HL-60 (cell line): ENCODE data around the gene ALG8.

ENCODE experiments used
- DNase-seq, 2 experiments: peaks; one replicate each; pipeline ENCODE4 v3.0.0-alpha.2; 2010 to 2020; ENCODE audit warnings: low read depth in 1 of 2, low spot score in 1 of 2
- H3K27ac ChIP-seq: fragments of 250-450 bp; sonication (Bioruptor Pico); replicated peaks from 2 replicates; pipeline ENCODE4 v1.5.1; 2020; ENCODE audit warnings: mild to moderate bottlenecking, moderate library complexity
- H3K27me3 ChIP-seq: fragments of 250-450 bp; sonication (Bioruptor Pico); 2 replicates; pipeline ENCODE4 v1.5.1; 2021; ENCODE audit warnings: mild to moderate bottlenecking, moderate library complexity; ENCODE audit not compliant: insufficient read depth, poor library complexity, severe bottlenecking
- H3K4me3 ChIP-seq: replicated peaks from 2 replicates; pipeline ENCODE4 v1.5.1; 2011; ENCODE audit warnings: mild to moderate bottlenecking, control low read depth, low read length; ENCODE audit not compliant: insufficient read depth
- GABPA ChIP-seq: IDR thresholded peaks from 2 replicates; pipeline ENCODE4 v1.6.1; 2012; ENCODE audit warnings: low read depth
- POLR2AphosphoS5 ChIP-seq: IDR thresholded peaks from 2 replicates; pipeline ENCODE4 v1.6.1; 2012; ENCODE audit warnings: low read depth
- REST ChIP-seq: IDR thresholded peaks from 2 replicates; pipeline ENCODE4 v1.6.1; 2012; ENCODE audit warnings: low read depth; ENCODE audit not compliant: insufficient replicate concordance
- SPI1 ChIP-seq: IDR thresholded peaks from 2 replicates; pipeline ENCODE4 v1.6.1; 2012; ENCODE audit warnings: low read depth, mild to moderate bottlenecking, borderline replicate concordance
- TF ChIP-seq, protein P1 (sequence below): IDR thresholded peaks from one replicate; pipeline ENCODE4 v1.5.1; 2011; ENCODE audit warnings: low read length, control low read depth, inconsistent platforms; ENCODE audit not compliant: insufficient read depth

The ALG8 gene

GRCh38 chr11:78132475-78132874 is 7.0 kb downstream of the ALG8 start:
- TF ChIP-seq REST (no peak), SPI1 (no peak), POLR2AphosphoS5 (no peak), GABPA (no peak)
- TF ChIP-seq, protein P1, sequence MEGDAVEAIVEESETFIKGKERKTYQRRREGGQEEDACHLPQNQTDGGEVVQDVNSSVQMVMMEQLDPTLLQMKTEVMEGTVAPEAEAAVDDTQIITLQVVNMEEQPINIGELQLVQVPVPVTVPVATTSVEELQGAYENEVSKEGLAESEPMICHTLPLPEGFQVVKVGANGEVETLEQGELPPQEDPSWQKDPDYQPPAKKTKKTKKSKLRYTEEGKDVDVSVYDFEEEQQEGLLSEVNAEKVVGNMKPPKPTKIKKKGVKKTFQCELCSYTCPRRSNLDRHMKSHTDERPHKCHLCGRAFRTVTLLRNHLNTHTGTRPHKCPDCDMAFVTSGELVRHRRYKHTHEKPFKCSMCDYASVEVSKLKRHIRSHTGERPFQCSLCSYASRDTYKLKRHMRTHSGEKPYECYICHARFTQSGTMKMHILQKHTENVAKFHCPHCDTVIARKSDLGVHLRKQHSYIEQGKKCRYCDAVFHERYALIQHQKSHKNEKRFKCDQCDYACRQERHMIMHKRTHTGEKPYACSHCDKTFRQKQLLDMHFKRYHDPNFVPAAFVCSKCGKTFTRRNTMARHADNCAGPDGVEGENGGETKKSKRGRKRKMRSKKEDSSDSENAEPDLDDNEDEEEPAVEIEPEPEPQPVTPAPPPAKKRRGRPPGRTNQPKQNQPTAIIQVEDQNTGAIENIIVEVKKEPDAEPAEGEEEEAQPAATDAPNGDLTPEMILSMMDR: no peak
- Histone ChIP-seq H3K4me3 (no peak overlapping the region), H3K27ac (no peak overlapping the region), H3K27me3 (no peaks in the 10 kb centered on the region)
- no peak for DNase-seq

DNA sequence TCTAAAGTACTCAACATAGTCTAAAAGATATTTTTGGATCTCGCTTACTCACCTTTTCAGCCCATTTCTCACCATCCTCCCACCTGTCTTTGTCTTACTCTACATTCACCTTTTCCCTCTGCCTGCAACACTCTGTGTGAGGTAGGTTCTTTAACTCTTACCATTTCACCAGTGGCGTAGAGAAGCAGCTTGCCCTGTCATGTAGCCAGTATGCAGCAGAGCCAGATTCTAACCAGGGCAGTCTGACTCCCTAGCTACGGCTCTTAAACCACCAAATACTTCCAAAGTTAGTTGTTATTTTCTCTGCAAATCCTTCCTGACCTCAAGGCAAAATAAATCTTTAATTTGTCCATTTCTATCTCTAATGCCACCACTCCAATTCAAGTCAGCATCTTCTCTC is 7.5 kb downstream of the ALG8 start:
- Histone ChIP-seq H3K27ac (no peak overlapping the region), H3K27me3 (no peaks in the 10 kb centered on the region), H3K4me3 (no peak overlapping the region)
- DNase-seq: no peak
- TF ChIP-seq REST (no peak), GABPA (no peak), POLR2AphosphoS5 (no peak), SPI1 (no peak)
- TF ChIP-seq, protein P1: no peak

GRCh38 chr11:78127403-78127802 is 12.0 kb downstream of the ALG8 start:
- Histone ChIP-seq H3K4me3 (no peak overlapping the region), H3K27me3 (no peaks in the 10 kb centered on the region), H3K27ac (no peak overlapping the region)
- no peak for DNase-seq
- TF ChIP-seq GABPA (no peak), SPI1 (no peak), POLR2AphosphoS5 (no peak), REST (no peak)
- TF ChIP-seq, protein P1: no peak
